Measurements from ENCODE around the gene FAN1.

DNA sequence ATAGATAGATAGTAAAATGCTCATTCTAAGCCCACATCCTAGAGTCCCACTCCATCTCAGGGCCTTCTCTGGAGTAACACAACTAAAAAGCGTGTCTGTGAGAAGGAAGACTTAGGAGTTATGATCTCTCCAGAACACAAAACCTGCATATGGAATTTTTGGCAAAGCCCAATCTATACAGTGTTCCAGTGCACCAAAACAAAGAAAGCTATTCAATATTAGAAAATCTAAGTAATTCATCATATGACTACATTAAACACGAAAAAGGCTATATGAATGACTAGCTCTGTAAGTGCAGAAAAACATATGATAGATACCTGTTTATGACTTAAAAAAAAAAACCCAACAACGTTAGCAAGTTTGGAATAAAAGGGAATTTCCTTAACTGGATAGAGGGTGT lies 60.0 kb downstream of the FAN1 start:
- TF ChIP-seq, protein P1, sequence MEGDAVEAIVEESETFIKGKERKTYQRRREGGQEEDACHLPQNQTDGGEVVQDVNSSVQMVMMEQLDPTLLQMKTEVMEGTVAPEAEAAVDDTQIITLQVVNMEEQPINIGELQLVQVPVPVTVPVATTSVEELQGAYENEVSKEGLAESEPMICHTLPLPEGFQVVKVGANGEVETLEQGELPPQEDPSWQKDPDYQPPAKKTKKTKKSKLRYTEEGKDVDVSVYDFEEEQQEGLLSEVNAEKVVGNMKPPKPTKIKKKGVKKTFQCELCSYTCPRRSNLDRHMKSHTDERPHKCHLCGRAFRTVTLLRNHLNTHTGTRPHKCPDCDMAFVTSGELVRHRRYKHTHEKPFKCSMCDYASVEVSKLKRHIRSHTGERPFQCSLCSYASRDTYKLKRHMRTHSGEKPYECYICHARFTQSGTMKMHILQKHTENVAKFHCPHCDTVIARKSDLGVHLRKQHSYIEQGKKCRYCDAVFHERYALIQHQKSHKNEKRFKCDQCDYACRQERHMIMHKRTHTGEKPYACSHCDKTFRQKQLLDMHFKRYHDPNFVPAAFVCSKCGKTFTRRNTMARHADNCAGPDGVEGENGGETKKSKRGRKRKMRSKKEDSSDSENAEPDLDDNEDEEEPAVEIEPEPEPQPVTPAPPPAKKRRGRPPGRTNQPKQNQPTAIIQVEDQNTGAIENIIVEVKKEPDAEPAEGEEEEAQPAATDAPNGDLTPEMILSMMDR (conservative IDR thresholded peaks at IDR 0.05) = no peak
- no peak for TF ChIP-seq EZH2 (IDR thresholded peaks at IDR 0.05; ENCODE audit: low read depth)

Data from PC-9 (cell line).